ENCODE measurements around the gene TMEM254. TPM values are rescaled to one million over a fixed set of nuclear protein-coding genes. Genes with fewer than 3 reads are reported as not detected.

The TMEM254 gene
- polyA plus RNA-seq, 2 of the 4 experiments (the other 2 are of a cell fraction), result 20.4 to 38.9 TPM

- H3K4me2 ChIP-seq, result no peak overlapping the region
- WGBS (ENCODE audit: missing lambda C conversion rate), result 100% methylated on average over 1 of the region's 1 CpG
- no peak for DNase-seq (ENCODE audit: low read depth in 1 of 2, low spot score in 1 of 2)
These were observed 32.5 kb downstream of the TMEM254 start for GRCh38 chr10:80110986-80111385.

DNA sequence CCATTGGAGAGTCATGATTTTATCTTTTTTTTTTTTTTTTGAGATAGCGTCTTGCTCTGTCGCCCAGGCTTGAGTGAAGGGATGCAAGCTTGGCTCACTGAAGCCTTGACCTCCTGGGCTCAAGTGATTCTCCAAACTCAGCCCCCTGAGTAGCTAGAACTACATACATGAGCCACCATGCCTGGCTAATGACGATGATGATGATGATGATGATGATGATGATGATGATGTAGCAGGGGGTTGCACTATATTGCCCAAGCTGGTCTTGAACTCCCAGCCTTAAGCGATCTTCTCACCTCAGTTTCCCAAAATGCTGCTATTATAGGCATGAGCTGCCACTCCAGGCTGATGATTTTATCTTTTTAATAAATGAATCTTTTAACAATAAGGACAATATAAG is 40.2 kb downstream of the TMEM254 start:
- Histone ChIP-seq H3K4me3 (no peak overlapping the region), H3K4me2 (no peak overlapping the region), H3K27ac (no peak overlapping the region), H3K4me1 (no peaks in the 10 kb centered on the region), H3K9me3 (no peaks in the 10 kb centered on the region)
- 54% methylated on average over 4 of the region's 4 CpGs for WGBS (ENCODE audit: missing lambda C conversion rate)
- FAIRE-seq, result no peak
- ATAC-seq, result no peak
- ChIA-PET CTCF (interaction anchor here (0.6 to 2.3 kb wide), 2 partner anchors 47 to 72 kb away, joined by 3 to 7 read pairs; no protein-coding TSS in a partner anchor), POLR2A (interaction anchor here (0.7 to 1.4 kb wide), 2 partner anchors 33 to 40 kb away, joined by 3 to 6 read pairs; no protein-coding TSS in a partner anchor)
- TF ChIP-seq JUNB (IDR thresholded peaks at IDR 0.05) (no peak), CHD4 (IDR thresholded peaks at IDR 0.05; ENCODE audit: borderline replicate concordance) (no peak), NFE2L2 (conservative IDR thresholded peaks at IDR 0.05; ENCODE audit: low read length) (no peak), MYC (IDR thresholded peaks at IDR 0.05; ENCODE audit: borderline replicate concordance, low read length) (no peak), EP300 (IDR thresholded peaks at IDR 0.05) (no peak), CEBPB (IDR thresholded peaks at IDR 0.05) (no peak), EHMT2 (IDR thresholded peaks at IDR 0.05; ENCODE audit: low read depth) (no peak), HOXB13 (CRISPR knock-in tag; IDR thresholded peaks at IDR 0.05; ENCODE audit: low read depth) (no peak), TP53 (CRISPR knock-in tag; IDR thresholded peaks at IDR 0.05) (no peak), RARB (CRISPR knock-in tag; IDR thresholded peaks at IDR 0.05) (no peak), RAD21 (conservative IDR thresholded peaks at IDR 0.05 in 1 of 2, IDR thresholded peaks at IDR 0.05 in 1 of 2) (no peak), FOSL2 (IDR thresholded peaks at IDR 0.05) (no peak), FOSL2 (CRISPR knock-in tag; IDR thresholded peaks at IDR 0.05) (no peak)
- TF ChIP-seq, protein P1, sequence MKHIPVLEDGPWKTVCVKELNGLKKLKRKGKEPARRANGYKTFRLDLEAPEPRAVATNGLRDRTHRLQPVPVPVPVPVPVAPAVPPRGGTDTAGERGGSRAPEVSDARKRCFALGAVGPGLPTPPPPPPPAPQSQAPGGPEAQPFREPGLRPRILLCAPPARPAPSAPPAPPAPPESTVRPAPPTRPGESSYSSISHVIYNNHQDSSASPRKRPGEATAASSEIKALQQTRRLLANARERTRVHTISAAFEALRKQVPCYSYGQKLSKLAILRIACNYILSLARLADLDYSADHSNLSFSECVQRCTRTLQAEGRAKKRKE (CRISPR knock-in tag; IDR thresholded peaks at IDR 0.05; ENCODE audit: low read depth), result no peak
- TF ChIP-seq, protein P2, sequence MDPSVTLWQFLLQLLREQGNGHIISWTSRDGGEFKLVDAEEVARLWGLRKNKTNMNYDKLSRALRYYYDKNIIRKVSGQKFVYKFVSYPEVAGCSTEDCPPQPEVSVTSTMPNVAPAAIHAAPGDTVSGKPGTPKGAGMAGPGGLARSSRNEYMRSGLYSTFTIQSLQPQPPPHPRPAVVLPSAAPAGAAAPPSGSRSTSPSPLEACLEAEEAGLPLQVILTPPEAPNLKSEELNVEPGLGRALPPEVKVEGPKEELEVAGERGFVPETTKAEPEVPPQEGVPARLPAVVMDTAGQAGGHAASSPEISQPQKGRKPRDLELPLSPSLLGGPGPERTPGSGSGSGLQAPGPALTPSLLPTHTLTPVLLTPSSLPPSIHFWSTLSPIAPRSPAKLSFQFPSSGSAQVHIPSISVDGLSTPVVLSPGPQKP (IDR thresholded peaks at IDR 0.05; ENCODE audit: low read depth, low read length), result no peak
- DNase-seq (ENCODE audit: low read depth in 1 of 2, low spot score in 1 of 2), result no peak

More at GRCh38 chr10:80110986-80111385, 32.5 kb downstream of the TMEM254 start:
- CTCF ChIA-PET, result interaction anchor here (0.8 kb wide), 1 partner anchor 10 kb away, joined by 3 read pairs; no protein-coding TSS in a partner anchor
- FAIRE-seq, result no peak
- Histone ChIP-seq H3K9me3 (no peaks in the 10 kb centered on the region), H3K4me1 (0 out of 3 replicates have a peak, but pooled peaks cover 4% of the 10 kb centered on the region), H3K27ac (no peak overlapping the region), H3K4me3 (no peak overlapping the region)
- no peak for ATAC-seq
- TF ChIP-seq, protein P1 (CRISPR knock-in tag; IDR thresholded peaks at IDR 0.05; ENCODE audit: low read depth), result no peak
- TF ChIP-seq EHF (CRISPR knock-in tag; IDR thresholded peaks at IDR 0.05) (no peak), HMGXB4 (CRISPR knock-in tag; IDR thresholded peaks at IDR 0.05; ENCODE audit: borderline replicate concordance) (no peak), NFE2L2 (conservative IDR thresholded peaks at IDR 0.05; ENCODE audit: low read length) (no peak), GATA3 (IDR thresholded peaks at IDR 0.05; ENCODE audit: borderline replicate concordance) (no peak), FOSL2 (IDR thresholded peaks at IDR 0.05) (no peak), FOSL2 (CRISPR knock-in tag; IDR thresholded peaks at IDR 0.05) (no peak), SREBF2 (IDR thresholded peaks at IDR 0.05) (no peak), RNF2 (IDR thresholded peaks at IDR 0.05; ENCODE audit: borderline replicate concordance, low read depth) (no peak), RCOR1 (IDR thresholded peaks at IDR 0.05; ENCODE audit: low read depth, low read length) (no peak), CHD2 (IDR thresholded peaks at IDR 0.05; ENCODE audit: low read length, partially characterized antibody) (no peak), RARB (CRISPR knock-in tag; IDR thresholded peaks at IDR 0.05) (no peak), FOSB (CRISPR knock-in tag; IDR thresholded peaks at IDR 0.05) (no peak), PBX3 (IDR thresholded peaks at IDR 0.05) (no peak), HOXA7 (CRISPR knock-in tag; IDR thresholded peaks at IDR 0.05) (no peak), KDM1A (IDR thresholded peaks at IDR 0.05; ENCODE audit: low read depth) (no peak)
- TF ChIP-seq, protein P3, sequence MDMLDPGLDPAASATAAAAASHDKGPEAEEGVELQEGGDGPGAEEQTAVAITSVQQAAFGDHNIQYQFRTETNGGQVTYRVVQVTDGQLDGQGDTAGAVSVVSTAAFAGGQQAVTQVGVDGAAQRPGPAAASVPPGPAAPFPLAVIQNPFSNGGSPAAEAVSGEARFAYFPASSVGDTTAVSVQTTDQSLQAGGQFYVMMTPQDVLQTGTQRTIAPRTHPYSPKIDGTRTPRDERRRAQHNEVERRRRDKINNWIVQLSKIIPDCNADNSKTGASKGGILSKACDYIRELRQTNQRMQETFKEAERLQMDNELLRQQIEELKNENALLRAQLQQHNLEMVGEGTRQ (IDR thresholded peaks at IDR 0.05), result no peak
- TF ChIP-seq, protein P2 (IDR thresholded peaks at IDR 0.05; ENCODE audit: low read depth, low read length), result no peak
- POLR2A ChIA-PET, result no interaction called here
